ENCODE measurements around the gene ADPGK.
A peak's percentile ranks its signal among the peaks of the same experiment; 100 is the strongest.

Gene ADPGK

DNA sequence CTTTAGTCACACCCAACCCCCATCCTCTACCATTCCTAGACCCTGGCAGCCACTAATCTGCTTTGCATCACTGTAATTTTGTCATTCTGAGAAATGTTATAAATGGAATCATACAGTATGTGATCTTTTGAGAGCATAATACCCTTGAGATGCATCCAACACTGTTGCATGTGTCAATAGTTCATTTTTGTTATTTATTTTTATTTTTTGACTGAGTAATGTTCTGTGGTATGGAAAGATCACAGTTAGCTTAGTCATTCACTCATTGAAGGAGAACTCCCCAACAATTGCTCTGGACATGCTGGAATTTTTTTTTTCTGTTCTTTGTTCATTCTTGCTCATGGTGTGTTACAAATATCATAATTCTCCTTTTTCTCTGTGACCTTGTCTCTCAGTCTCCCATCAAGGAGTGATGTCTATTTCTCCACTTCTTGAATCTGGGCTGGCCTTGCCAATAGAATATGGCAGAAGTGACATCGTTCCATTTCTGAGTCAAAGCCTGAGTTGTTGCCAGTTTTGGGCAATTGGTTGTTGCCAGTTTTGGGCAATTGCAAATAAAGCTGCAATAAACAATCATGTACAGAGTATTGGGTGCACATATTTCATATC, 6.8 kb upstream of the ADPGK start:
- peak; percentile 53 for DNase-seq (ENCODE audit: low read depth)

DNA sequence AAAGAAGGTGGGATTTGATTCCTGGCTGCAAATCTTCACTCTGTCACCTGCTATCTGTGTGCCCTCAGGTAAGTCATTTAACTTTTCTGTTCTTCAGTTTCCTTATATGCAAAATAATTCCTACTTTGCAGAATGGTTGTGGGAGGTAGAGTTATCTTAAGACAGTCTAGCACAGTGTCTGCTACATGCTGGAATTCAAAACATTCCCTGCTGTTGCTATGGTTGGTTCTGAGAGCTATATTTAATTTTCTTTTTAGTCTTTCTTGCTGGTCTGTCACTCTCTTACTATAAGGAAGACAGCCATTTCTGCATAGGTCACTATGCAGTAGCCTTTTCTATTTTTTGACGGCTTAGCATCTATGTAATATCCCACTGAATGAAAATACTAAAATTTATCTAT, 4.0 kb upstream of the ADPGK start:
- no peak for DNase-seq (ENCODE audit: low read depth)

- no peak for DNase-seq (ENCODE audit: low read depth)
Observed at GRCh38 chr15:72786676-72787345, 3.3 kb upstream of the ADPGK start.

- DNase-seq (ENCODE audit: low read depth), result no peak
Observed at GRCh38 chr15:72786242-72786641, 2.7 kb upstream of the ADPGK start.

GRCh38 chr15:72785841-72786240, 2.3 kb upstream of the ADPGK start:
- no peak for DNase-seq (ENCODE audit: low read depth)

GRCh38 chr15:72785432-72785831, 1.9 kb upstream of the ADPGK start:
- DNase-seq (ENCODE audit: low read depth), result peak; percentile 35

DNA sequence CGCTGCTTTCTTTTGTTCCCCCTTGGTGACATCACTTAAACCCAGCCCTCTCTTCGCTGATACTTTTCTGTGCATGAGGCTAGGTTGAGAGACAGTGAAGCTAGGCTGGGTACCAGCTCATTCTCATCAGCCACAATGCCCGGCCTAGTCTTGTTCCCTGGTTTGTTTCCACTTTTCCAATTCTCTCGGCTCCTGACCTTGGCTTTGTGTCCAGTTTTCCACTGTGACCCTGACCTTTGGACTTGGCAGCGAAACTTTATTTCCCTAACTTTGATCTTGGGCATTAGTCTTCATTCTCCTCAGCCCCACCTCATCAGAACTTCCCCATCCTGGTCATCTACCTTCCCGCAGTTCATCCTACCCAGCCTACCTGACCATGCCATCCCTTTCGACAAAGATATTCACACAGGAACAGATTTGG, 908 bp upstream of the ADPGK start:
- DNase-seq (ENCODE audit: low read depth), result no peak

GRCh38 chr15:72783004-72783639, 436 bp downstream of the ADPGK start:
- peak; percentile 46 for DNase-seq (ENCODE audit: low read depth)

GRCh38 chr15:72782274-72783003, 1.1 kb downstream of the ADPGK start:
- peak; percentile 16 for DNase-seq (ENCODE audit: low read depth)

DNA sequence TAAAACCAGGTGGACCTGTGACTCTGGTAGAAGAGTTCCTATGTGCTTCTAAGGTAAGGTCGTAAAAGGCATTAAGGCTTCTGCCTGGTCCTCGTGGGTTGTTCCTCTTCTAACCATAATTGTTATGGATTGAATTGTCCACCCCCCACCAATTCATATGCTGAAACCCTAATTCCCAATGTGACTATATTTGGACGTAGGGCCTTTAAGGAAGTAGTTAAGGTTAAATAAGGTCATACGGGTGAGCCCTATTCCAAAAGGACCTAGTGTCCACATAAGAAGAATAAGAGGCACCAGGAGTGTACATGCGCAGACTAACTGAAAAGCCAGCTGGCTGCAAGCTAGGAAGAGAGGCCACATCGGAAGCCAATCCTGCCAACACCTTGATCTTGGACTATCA, 1.9 kb downstream of the ADPGK start:
- no peak for DNase-seq (ENCODE audit: low read depth)

DNA sequence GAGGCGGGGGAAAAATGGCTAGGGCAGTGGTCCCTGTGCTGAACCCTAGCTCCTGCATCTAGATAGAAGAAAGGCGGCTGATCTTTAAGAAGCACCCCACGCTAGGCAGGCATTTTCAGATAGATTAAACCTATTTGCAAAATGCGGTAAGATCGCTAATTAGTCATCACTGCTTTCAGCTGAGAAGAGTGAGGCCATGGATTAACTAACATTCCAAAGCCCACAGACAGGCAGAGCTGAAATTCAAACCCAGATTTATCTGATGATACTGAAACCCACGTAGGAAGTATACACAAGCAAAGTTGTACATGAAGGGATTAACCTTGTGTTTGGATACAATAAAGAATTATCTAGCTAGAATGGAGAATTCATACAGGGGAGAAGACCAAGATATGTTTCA, 4.8 kb downstream of the ADPGK start:
- no peak for DNase-seq (ENCODE audit: low read depth)

GRCh38 chr15:72774696-72775383, 8.7 kb downstream of the ADPGK start:
- no peak for DNase-seq (ENCODE audit: low read depth)

DNA sequence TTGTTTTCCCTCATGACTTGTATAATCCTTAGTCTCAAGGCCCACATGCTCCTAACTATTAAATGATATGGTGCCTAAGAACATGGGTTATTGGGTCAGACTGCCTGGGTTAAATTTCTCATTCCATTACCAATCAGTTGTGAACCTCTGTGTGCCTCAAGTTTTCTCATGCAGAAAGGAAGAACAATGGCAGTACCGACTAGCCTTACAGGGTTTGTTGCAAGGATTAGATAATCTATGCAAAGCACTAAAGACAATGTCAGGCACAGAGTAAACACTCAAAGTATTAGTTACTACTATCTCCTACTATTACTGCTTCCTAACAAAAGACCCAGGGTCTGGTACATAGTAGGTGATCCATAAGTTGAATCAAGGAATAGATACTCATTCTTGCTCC, 12.2 kb downstream of the ADPGK start:
- DNase-seq (ENCODE audit: low read depth), result no peak

DNA sequence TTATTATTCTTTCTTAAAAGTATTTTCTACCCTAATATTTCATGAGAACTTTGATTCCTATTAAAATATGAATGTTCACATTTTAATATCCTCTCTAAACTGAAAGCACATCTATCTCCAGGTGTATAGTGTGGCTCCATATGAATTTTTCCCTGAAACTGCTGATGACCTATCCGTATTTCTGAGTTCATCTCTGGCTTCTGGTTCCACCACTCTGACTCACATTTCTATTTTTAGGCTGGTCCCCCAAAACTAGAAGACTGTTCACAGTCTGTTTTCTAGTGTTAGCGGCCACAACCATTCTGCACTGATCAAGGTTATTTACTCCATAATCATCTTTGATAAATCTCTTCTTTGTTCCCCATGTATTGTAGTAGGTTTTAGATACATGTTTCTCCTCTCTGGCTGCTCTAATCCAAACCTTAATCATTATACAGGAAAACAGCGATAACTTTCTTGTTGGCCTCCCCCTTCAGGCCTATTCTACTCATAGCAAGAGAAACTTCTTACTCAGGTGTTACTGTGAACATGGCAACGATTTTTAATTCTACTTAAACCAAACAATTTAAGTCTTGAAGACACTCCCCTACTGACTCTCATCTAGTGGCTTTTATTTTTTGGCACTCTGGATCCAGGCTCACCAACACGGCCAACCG, 12.8 kb downstream of the ADPGK start:
- DNase-seq (ENCODE audit: low read depth), result no peak

- DNase-seq (ENCODE audit: low read depth), result no peak
Observed at GRCh38 chr15:72766780-72767179, 16.8 kb downstream of the ADPGK start.

- no peak for DNase-seq (ENCODE audit: low read depth)
Observed at GRCh38 chr15:72766025-72766424, 17.5 kb downstream of the ADPGK start.

GRCh38 chr15:72764656-72765055, 18.9 kb downstream of the ADPGK start:
- peak; percentile 17 for DNase-seq (ENCODE audit: low read depth)

GRCh38 chr15:72760590-72761260, 22.8 kb downstream of the ADPGK start:
- no peak for DNase-seq (ENCODE audit: low read depth)

DNA sequence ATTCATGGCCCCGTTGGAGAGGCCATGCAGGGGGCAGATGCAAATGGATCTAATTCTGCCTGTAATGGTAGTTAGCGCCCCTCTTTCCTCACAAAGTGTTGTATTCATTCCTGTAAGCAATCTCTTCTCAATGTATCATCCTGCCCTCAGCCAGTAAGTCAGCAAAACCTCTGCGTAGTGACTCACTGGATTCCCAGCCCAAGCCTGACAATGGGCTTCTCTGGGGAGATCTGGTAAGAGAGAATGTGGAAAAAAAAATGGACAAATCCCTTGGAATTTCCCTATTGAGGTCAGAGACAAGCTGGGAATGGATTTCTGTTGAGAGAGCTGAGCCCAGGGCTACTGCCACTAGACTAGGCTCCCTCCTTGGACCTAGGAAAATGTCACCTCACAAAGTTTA, 25.4 kb downstream of the ADPGK start:
- DNase-seq (ENCODE audit: low read depth), result peak; percentile 94

- no peak for DNase-seq (ENCODE audit: low read depth)
Observed at GRCh38 chr15:72754096-72754495, 29.5 kb downstream of the ADPGK start.
